Type B pancreatic cell (in vitro differentiated cells): ENCODE measurements around the gene CHST15. TPM values are rescaled to one million over a fixed set of nuclear protein-coding genes. Genes with fewer than 3 reads are reported as not detected.

Experiments used
- DNase-seq: peaks from one replicate; pipeline ENCODE4 v3.0.0; 2021; ENCODE audit warnings: mixed read lengths; ENCODE audit not compliant: unreplicated experiment; ENCODE audit errors: extremely low spot score
- H3K27ac Mint-ChIP-seq: 2 replicates; pipeline ENCODE4 v1.8.0; 2021; ENCODE audit warnings: mild to moderate bottlenecking, mixed read lengths
- H3K27me3 Mint-ChIP-seq: 2 replicates; pipeline ENCODE4 v1.8.0; 2021; ENCODE audit warnings: mixed read lengths
- H3K36me3 Mint-ChIP-seq: 2 replicates; pipeline ENCODE4 v1.8.0; 2021; ENCODE audit warnings: mixed read lengths
- H3K4me1 Mint-ChIP-seq: one replicate; pipeline ENCODE4 v1.8.0; 2021; ENCODE audit warnings: mixed read lengths; ENCODE audit not compliant: unreplicated experiment
- H3K4me3 Mint-ChIP-seq: 2 replicates; pipeline ENCODE4 v1.8.0; 2021; ENCODE audit warnings: mild to moderate bottlenecking, mixed read lengths
- H3K9me3 Mint-ChIP-seq: 2 replicates; pipeline ENCODE4 v1.8.0; 2021; ENCODE audit warnings: mixed read lengths
- total RNA-seq: library from RNA; stranded (reverse); gene quantifications from 2 replicates; pipeline ENCODE4 v1.2.1, GENCODE V29; 2021; ENCODE audit warnings: low replicate concordance
- TF ChIP-seq, protein P1 (sequence below): fragments of 200-600 bp; sonication (generic); conservative IDR thresholded peaks from 2 replicates; pipeline ENCODE4 v1.5.0; 2021; ENCODE audit warnings: antibody characterized with exemption, mild to moderate bottlenecking

Gene CHST15
- total RNA-seq, 1 donor from 2014 or later = 22.9 TPM

DNA sequence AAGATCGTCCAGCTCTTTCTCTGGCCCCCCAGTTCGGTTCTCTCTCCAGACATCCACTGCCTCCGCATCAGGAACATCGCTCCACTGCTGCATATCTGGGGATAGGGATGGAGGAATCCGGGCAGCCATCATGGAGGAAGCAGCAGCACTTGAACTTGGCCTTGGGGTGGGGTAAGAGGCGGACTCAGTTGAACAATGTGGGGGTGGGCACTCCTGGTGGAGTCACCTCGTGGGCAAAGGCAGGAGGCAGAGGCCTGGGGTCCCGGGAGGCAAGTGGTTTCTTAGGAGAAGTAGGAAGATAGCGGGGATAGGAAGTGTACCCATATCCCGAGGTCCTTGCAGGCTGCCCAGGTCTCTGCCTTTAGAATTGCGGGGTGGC is 98.3 kb downstream of the CHST15 start:
- H3K4me1 Mint-ChIP-seq = peaks cover 18% of the 10 kb centered on the region
- H3K9me3 Mint-ChIP-seq = no peaks in the 10 kb centered on the region
- H3K27me3 Mint-ChIP-seq = peaks cover 47% of the 10 kb centered on the region
- H3K27ac Mint-ChIP-seq = peak overlapping the region; percentile 81
- peak overlapping the region; percentile 79 for H3K4me3 Mint-ChIP-seq
- no peak for DNase-seq
- TF ChIP-seq, protein P1, sequence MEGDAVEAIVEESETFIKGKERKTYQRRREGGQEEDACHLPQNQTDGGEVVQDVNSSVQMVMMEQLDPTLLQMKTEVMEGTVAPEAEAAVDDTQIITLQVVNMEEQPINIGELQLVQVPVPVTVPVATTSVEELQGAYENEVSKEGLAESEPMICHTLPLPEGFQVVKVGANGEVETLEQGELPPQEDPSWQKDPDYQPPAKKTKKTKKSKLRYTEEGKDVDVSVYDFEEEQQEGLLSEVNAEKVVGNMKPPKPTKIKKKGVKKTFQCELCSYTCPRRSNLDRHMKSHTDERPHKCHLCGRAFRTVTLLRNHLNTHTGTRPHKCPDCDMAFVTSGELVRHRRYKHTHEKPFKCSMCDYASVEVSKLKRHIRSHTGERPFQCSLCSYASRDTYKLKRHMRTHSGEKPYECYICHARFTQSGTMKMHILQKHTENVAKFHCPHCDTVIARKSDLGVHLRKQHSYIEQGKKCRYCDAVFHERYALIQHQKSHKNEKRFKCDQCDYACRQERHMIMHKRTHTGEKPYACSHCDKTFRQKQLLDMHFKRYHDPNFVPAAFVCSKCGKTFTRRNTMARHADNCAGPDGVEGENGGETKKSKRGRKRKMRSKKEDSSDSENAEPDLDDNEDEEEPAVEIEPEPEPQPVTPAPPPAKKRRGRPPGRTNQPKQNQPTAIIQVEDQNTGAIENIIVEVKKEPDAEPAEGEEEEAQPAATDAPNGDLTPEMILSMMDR = no peak
- H3K36me3 Mint-ChIP-seq = peaks cover 8% of the 10 kb centered on the region

DNA sequence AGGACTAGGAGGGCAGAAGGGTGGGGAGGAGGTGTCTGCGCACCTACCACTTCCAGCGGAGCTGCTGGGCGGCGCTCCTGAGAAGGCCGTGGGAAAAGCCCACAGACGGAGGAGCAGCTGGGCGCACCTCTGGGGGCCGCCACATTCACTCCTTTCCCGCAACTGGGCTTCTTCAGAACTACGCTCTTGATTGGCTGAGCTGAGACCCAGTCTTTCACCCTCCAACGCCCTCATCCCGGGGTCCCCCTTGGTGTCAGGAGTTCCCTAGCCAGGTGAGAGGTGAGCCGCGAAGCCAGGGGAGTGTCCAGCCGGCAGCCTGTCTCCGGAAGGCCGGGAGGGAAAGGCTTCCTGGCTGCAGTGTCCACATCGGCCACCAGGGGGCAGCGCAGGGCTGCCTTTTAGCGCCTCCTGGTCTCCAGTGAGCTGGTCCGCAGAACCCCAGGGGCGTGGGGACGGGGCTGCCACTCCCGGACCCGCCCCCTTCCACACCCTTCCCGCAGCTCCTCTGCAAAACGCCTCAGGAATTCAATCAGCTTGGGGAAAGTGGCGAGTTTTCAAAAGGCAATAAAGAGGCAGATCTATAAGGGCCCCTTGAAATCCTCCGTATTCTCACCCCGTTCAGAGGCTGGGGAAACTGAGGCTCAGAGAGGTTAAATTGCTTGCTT is 98.8 kb downstream of the CHST15 start:
- Mint-ChIP-seq H3K9me3 (no peaks in the 10 kb centered on the region), H3K27me3 (peaks cover 53% of the 10 kb centered on the region), H3K36me3 (peaks cover 10% of the 10 kb centered on the region), H3K27ac (peak overlapping the region; percentile 81), H3K4me3 (peak overlapping the region; percentile 79), H3K4me1 (peaks cover 18% of the 10 kb centered on the region)
- TF ChIP-seq, protein P1 = peak; percentile 99
- peak; percentile 96 for DNase-seq

DNA sequence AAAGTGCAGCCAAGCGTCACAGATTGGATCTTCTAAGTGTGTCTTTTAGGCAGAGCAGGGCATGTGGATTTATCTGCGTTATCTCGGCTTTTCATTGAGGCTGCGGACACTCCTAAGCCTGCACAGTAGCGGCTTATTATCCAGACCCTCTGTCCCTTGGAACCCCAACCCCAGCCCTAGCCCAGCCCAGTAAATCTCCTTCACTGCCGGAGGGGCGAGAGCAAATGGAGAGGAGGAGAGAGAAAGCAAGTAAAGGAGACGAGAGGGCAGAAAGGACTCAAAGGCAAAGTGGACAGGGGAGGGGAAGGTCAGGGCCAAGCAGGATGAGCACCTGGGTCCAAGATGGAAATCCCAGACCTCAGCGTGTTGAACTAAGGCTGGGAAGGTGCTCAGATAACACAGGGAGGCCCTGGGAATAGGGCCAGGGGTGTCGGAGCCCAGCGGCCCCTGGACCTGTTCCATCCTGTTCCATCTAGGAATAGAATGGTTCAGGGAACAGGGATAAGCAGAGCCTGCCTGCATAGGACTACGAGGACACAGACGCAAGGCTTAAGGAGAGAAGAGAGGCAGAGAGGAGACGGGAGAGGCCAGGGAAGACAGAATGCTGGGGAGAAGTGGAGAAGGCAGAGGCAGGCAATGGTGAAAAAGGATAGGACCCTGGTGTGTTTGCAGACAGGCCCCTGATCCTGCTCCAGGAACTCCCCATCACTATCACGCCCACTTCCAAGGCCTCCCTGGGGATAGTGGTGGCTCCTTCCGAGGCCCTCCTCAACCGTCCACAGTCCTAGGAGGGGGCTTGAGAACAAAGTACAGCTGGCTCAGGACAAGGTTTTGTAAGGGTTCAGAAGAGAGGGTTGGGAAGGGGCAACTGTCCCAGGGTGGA is 99.6 kb downstream of the CHST15 start:
- peaks cover 60% of the 10 kb centered on the region for H3K27me3 Mint-ChIP-seq
- peaks cover 12% of the 10 kb centered on the region for H3K36me3 Mint-ChIP-seq
- DNase-seq = no peak
- no peaks in the 10 kb centered on the region for H3K9me3 Mint-ChIP-seq
- TF ChIP-seq, protein P1 = no peak
- peak overlapping the region; percentile 40 for H3K27ac Mint-ChIP-seq
- H3K4me3 Mint-ChIP-seq = no peak overlapping the region
- peaks cover 18% of the 10 kb centered on the region for H3K4me1 Mint-ChIP-seq

- peaks cover 12% of the 10 kb centered on the region for H3K36me3 Mint-ChIP-seq
- no peak overlapping the region for H3K27ac Mint-ChIP-seq
- H3K4me3 Mint-ChIP-seq = no peak overlapping the region
- H3K4me1 Mint-ChIP-seq = peaks cover 9% of the 10 kb centered on the region
- no peak for DNase-seq
- peaks cover 69% of the 10 kb centered on the region for H3K27me3 Mint-ChIP-seq
- H3K9me3 Mint-ChIP-seq = no peaks in the 10 kb centered on the region
- TF ChIP-seq, protein P1 = no peak
Measured at GRCh38 chr10:123991611-123992570, 101.5 kb downstream of the CHST15 start.

DNA sequence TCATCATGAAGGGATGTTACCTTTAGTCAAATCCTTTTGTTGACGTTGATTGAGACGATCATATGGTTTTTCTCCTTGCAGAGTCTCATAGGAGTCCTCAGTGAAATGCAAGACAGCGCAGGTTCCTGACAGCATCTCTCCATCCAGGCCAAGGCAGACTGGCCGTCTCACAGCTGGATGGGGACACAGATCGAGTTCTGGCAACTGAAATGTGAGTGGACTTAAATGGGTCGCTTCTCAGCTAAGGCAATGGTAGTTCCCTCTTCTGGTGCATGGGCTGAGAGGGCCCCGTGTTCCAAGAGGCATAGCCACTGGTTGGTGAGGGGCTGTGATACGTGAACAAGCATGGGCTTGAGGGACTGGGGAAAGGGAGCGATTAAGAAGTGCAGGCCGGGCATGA is 102.5 kb downstream of the CHST15 start:
- Mint-ChIP-seq H3K27ac (no peak overlapping the region), H3K9me3 (no peaks in the 10 kb centered on the region), H3K27me3 (peaks cover 66% of the 10 kb centered on the region), H3K36me3 (peaks cover 12% of the 10 kb centered on the region), H3K4me1 (peaks cover 9% of the 10 kb centered on the region), H3K4me3 (peak overlapping the region; percentile 67)
- no peak for DNase-seq
- TF ChIP-seq, protein P1 = no peak
